Right ventricle myocardium superior (tissue), 1 donor: Measurements from ENCODE around the gene RIMKLB. TPM values are rescaled to one million over a fixed set of nuclear protein-coding genes. Genes with fewer than 3 reads are reported as not detected.

Experiments
- ATAC-seq: fragments of 200-7000 bp; cut with Tn5 transposase; one replicate; pipeline ENCODE4 v1.9.1; 2020; ENCODE audit warnings: mild to moderate bottlenecking; ENCODE audit not compliant: poor library complexity
- DNase-seq: peaks from one replicate; pipeline ENCODE4 v3.0.0-alpha.2; 2020
- intact Hi-C: fragments of 100-400 bp; cut with DNase I; formaldehyde crosslinking; loops from one replicate; pipeline ENCODE4 v1.11.2; 2022
- total RNA-seq: library from RNA; stranded (reverse); fragmentation: NEBNext Ultra II Directional; extraction: Animal tissue kit (Norgen Biotek cat#: 25700); gene quantifications from one replicate; pipeline ENCODE4 v1.2.1, GENCODE V29; 2021
- donor health status: DM: no; HTN: yes; CAD: no; lungs with severe emphysema.

RIMKLB gene
- total RNA-seq, 1 donor from 2014 or later: 11.0 TPM

DNA sequence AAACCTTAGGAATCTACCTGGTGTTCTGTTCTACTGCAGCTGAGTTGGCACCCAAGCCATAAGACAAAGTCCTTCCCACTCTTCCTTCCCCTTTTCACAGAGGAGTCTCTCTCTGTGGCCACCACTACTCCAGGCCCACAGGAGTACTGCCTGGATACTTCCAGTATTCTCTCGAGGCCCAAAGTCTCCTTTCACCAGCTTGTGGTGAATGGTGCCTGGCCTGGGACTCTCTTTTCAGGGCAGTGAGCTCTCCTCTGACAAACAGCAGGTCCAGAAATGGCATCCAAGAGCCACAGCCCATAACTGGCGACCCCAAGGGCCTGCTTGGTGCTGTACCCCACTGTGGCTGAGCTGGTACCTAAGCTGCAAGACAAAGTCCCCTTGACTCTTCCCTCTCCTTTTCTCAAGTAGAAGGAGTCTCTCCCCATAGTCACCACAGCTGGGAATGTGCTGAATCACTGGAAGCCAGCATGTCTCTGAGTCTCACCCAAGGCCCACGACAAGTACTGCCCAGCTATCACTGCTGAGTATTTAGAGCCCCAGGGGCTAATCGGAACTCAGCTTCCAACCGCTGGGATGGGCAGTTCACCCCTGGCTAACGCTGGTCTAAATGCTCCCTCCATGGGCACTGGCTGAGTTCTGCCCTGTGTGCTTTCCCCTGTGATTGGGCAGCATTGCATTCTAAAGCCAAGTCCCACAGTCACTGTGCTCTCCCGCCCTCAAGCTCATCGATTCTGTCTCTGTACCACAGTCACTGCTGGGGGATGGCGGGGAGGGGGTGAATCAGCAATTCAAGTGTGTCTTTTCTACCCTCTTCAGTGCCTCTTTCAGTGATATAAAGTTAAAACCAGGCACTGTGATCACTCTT is 130.7 kb downstream of the RIMKLB start:
- ATAC-seq (no peak), DNase-seq (no peak)
- intact Hi-C loops: loop anchor here (10.0 kb wide), 1 partner anchor 144 kb away; no protein-coding TSS in a partner anchor

DNA sequence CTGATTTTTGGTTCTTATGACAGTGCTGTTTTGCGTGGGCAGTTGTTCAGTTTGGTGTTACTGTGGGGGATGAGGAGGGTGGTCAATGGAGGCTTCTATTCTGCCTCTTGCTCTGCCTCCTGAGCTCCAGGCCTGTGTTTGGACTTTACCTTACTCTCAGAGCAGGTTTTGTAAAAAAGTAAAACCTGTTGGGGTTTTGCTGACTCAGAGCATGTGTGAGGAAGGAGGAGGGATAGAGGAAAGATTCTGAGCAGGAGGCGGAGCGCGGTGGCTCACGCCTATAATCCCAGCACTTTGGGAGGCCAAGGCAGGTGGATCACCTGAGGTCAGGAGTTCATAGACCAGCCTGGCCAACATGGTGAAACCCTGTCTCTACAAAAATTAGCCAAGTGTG is 131.3 kb downstream of the RIMKLB start:
- intact Hi-C loops: loop anchor here (10.0 kb wide), 1 partner anchor 144 kb away; no protein-coding TSS in a partner anchor

DNA sequence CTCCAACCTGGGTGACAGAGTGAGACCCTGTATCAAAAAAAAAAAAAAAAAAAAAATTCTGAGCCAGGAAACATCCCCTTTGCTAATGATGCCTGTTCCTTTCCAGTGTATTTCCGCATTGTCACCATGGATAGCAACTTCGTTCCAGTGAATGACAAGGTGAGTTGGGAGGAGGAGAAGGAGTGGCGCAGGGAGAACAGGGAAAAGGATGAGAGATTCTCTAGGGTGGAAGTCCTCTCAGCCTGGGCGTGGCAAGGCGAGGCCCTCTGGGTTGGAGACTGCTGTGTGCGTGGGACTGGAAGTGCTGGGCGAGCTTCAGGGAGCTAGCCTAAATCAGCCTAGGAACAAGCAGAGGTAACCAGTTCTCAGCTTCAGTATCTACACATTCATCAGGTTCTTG is 131.8 kb downstream of the RIMKLB start:
- intact Hi-C loops: loop anchor here (10.0 kb wide), 1 partner anchor 145 kb away; no protein-coding TSS in a partner anchor
- no peak for ATAC-seq
- no peak for DNase-seq

More for the DNA sequence above, 131.3 kb downstream of the RIMKLB start:
- ATAC-seq (no peak), DNase-seq (no peak)

DNA sequence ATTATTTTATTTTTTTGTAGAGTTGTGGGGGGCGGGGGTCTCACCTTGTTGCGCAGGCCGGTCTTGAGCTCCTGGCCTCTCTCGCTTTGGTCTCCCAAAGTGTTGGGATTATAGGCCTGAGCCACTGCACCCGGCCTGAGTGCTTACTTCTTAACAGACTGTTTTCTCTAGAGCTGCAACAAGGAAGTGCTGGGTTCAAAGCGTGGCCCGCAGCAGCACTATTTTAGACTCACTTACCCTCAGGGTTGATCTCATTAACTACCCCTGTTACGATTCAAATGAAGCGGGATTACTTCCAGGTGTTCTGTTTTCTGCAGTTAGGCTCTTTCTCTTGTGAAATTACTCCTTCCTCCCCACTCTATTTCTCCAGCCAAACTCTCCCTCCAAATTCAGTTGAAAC is 133.3 kb downstream of the RIMKLB start:
- intact Hi-C loops: no loop called here
- ATAC-seq (no peak), DNase-seq (no peak)

DNA sequence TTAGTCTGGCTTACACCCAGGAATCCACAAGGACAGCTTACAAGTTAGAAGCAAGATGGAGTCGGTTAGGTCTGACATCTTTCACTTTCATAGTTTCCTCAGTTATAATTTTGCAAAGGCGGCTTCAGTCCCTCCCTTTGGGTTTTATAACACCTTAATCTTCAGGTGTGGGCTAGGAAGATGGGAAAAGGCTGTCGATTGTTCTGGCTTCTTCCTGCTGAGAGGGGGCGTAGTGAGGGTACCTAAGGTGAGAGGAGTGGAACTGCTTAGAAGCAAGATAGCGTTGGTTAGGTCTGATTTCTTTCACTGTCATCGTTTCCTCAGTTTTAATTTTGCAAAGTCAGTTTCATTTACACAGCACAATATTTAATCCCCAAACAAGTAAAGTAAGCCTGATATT is 134.7 kb downstream of the RIMKLB start:
- no peak for DNase-seq
- ATAC-seq: no peak
- intact Hi-C loops: no loop called here

Other genes with a start within 250 kb of the RIMKLB start
- not detected for gene CLEC6A, start 242.0 kb upstream of the RIMKLB start, total RNA-seq
- gene CLEC4D, start 184.5 kb upstream of the RIMKLB start, total RNA-seq: not detected
- 0.54 TPM for gene CLEC4E, start 157.1 kb upstream of the RIMKLB start, total RNA-seq
- gene AICDA, start 85.1 kb upstream of the RIMKLB start, total RNA-seq: not detected
- 45.9 TPM for gene MFAP5, start 35.2 kb upstream of the RIMKLB start, total RNA-seq
- gene A2ML1, start 124.6 kb downstream of the RIMKLB start, total RNA-seq: not detected
- 19.3 TPM for gene PHC1, start 216.5 kb downstream of the RIMKLB start, total RNA-seq